IgD-negative memory B cell (primary cell): Measurements from ENCODE around the gene RACGAP1. TPM values are rescaled to one million over a fixed set of nuclear protein-coding genes. Genes with fewer than 3 reads are reported as not detected.

Experiments
- H3K27ac Mint-ChIP-seq, 3 donors: one replicate each; pipeline ENCODE4 v1.8.0; 2020 to 2022; ENCODE audit warnings: mild to moderate bottlenecking in 3 of 3, mixed read lengths in 3 of 3, moderate library complexity in 1 of 3
- H3K27me3 Mint-ChIP-seq: one replicate; pipeline ENCODE4 v1.8.0; 2021; ENCODE audit warnings: mixed read lengths
- H3K36me3 Mint-ChIP-seq: one replicate; pipeline ENCODE4 v1.8.0; 2020; ENCODE audit warnings: mild to moderate bottlenecking, mixed read lengths
- H3K4me1 Mint-ChIP-seq, 3 donors: one replicate each; pipeline ENCODE4 v1.8.0; 2020 to 2022; ENCODE audit warnings: mixed read lengths in 3 of 3, mild to moderate bottlenecking in 1 of 3
- H3K4me3 Mint-ChIP-seq, 4 donors: one replicate each; pipeline ENCODE4 v1.8.0; 2020 to 2022; ENCODE audit warnings: mild to moderate bottlenecking in 4 of 4, mixed read lengths in 4 of 4, moderate library complexity in 3 of 4
- H3K9me3 Mint-ChIP-seq, 3 donors: one replicate each; pipeline ENCODE4 v1.8.0; 2020 to 2021; ENCODE audit warnings: mixed read lengths in 3 of 3, mild to moderate bottlenecking in 1 of 3
- polyA plus RNA-seq: library from polyadenylated mRNA; unstranded; fragments of 300-500 nt; fragmentation: Illumina TruSeq; gene quantifications from one replicate; pipeline ENCODE4 v1.2.3, GENCODE V29; 2021

Gene RACGAP1, protein sequence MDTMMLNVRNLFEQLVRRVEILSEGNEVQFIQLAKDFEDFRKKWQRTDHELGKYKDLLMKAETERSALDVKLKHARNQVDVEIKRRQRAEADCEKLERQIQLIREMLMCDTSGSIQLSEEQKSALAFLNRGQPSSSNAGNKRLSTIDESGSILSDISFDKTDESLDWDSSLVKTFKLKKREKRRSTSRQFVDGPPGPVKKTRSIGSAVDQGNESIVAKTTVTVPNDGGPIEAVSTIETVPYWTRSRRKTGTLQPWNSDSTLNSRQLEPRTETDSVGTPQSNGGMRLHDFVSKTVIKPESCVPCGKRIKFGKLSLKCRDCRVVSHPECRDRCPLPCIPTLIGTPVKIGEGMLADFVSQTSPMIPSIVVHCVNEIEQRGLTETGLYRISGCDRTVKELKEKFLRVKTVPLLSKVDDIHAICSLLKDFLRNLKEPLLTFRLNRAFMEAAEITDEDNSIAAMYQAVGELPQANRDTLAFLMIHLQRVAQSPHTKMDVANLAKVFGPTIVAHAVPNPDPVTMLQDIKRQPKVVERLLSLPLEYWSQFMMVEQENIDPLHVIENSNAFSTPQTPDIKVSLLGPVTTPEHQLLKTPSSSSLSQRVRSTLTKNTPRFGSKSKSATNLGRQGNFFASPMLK
- polyA plus RNA-seq, result 13.7 TPM

DNA sequence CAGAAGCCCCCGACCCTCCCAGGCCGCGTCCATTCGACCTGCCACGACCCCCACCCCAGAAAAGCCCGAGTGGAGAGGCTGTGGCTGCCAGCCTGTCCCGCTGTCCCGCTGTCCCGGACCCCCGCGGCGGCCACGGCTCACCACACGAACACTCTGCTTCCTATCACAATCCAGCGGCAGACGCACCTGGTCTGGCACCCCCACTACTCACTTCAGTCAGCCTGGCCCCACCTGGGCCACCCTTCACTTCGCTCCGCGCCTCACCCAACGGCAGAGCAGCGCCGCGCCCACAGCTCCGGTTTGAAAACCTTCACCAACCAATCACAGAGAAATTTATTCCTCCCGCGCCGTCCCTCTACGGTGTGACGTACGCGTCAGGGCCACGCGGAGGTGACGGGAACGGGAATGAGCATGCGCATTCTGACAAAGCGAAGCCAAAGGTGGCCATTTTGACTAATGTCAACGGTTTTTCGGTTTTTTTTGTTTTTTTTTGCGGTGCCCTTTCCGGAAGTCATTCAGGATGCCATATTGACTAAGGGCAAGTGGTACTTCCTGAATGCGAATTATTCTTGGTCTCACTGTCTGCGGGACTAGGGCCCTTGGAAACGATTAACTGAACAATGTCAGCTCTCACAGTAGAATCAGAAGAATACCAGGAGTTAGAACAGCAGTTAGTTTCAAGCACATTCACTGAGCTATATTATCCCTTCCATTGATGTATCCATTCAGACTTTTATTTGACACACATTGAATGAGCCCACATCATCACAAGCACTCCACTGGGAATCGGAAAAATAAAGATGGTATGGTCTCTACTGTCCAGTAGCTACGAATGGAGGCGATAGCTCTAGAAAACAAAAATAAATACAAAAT is at the start of gene RACGAP1:
Gene RACGAP1, minus strand, starts transcription at position 308 of the 873 bp plus-strand sequence. CDS start 8,779 bp downstream, outside the sequence.
- H3K4me3 Mint-ChIP-seq, result peak within 1 kb of the TSS; percentile 95 to 100 (median 98)
- peaks cover 12 to 15% (median 12%) of the 10 kb centered on the region in 3 donors for H3K4me1 Mint-ChIP-seq

DNA sequence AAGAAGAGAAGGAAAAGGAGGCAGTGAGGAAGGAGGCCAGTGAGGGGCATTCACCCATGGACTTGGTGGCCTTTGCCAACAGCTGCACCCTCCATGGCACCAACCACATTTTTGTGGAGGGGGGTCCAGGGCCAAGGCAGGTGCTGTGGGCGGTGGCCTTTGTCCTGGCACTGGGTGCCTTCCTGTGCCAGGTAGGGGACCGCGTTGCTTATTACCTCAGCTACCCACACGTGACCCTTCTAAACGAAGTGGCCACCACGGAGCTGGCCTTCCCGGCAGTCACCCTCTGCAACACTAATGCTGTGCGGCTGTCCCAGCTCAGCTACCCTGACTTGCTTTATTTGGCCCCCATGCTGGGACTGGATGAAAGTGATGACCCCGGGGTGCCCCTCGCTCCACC is 48.4 kb upstream of the RACGAP1 start:
- peaks cover 9% of the 10 kb centered on the region for H3K27me3 Mint-ChIP-seq
- H3K4me1 Mint-ChIP-seq, result peaks cover 0 to 10% (median 7%) of the 10 kb centered on the region in 3 donors
- no peak overlapping the region for H3K27ac Mint-ChIP-seq
- H3K36me3 Mint-ChIP-seq, result no peaks in the 10 kb centered on the region
- H3K9me3 Mint-ChIP-seq, result no peaks in the 10 kb centered on the region
- H3K4me3 Mint-ChIP-seq, result no peak overlapping the region

More for the DNA sequence above, at the start of gene RACGAP1:
- H3K9me3 Mint-ChIP-seq, result peaks cover 0 to 3% (median 1%) of the 10 kb centered on the region in 3 donors
- peaks cover 2% of the 10 kb centered on the region for H3K36me3 Mint-ChIP-seq
- no peaks in the 10 kb centered on the region for H3K27me3 Mint-ChIP-seq
- peak within 1 kb of the TSS; percentile 58 to 94 (median 71) for H3K27ac Mint-ChIP-seq

DNA sequence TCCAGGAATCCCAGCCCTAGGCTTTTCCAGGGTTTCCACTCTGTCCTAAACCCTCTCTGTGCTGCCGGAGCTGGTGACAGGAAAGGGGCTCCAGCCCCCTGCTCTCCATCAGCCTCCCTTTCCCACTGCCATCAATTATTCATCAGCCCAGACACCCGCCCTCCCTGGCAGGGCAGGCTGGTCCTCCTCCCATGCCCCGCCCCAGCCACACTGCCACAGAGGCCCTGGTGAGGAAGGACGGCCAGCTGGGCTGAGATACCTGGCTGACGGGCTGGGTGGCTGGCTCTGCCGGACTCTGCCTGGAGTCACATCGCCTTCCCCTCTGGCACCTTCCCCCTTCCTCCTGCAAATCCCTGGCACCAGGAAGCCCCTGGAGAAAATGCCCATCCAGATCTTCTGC is 47.9 kb upstream of the RACGAP1 start:
- Mint-ChIP-seq H3K9me3 (no peaks in the 10 kb centered on the region), H3K27ac (no peak overlapping the region), H3K36me3 (no peaks in the 10 kb centered on the region), H3K4me3 (no peak overlapping the region), H3K27me3 (peaks cover 9% of the 10 kb centered on the region), H3K4me1 (peaks cover 0 to 10% (median 7%) of the 10 kb centered on the region in 3 donors)

DNA sequence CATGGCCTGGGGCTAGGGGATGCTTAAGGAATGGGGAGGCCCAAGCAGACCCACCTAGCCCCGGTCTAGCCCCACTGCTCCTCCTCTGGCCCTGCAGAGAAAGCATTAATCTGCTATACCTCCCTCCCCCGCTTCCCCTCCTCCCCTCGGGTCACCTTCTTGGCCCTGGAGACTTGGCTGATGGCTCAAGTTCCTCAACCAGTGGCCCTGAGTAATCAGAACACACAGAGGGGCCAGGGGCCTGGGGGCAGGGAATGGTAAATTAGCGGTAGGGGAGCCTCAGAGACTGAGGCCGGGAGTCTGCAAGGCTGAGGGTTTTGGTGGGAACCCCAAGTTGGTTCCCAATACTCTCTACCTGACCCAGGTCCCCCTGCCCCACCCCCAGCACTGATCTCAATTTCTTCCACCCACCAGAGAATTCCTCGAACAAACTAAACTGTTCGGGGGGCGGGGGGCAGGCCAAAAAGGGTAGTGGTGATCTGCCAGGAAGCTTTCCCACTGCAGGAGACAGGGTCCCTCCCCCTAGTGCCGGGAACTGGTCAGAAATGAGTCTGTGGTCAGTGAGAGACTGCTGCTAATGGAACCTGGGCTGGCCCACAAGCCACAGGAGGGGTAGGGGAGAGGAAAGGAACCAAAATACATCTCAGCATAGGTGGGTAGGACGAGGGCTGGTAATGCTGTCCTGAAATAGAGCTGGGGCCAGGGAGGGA is 47.1 kb upstream of the RACGAP1 start:
- Mint-ChIP-seq H3K4me1 (peaks cover 0 to 10% (median 7%) of the 10 kb centered on the region in 3 donors), H3K27ac (no peak overlapping the region), H3K27me3 (peaks cover 9% of the 10 kb centered on the region), H3K36me3 (no peaks in the 10 kb centered on the region), H3K9me3 (no peaks in the 10 kb centered on the region), H3K4me3 (no peak overlapping the region)

DNA sequence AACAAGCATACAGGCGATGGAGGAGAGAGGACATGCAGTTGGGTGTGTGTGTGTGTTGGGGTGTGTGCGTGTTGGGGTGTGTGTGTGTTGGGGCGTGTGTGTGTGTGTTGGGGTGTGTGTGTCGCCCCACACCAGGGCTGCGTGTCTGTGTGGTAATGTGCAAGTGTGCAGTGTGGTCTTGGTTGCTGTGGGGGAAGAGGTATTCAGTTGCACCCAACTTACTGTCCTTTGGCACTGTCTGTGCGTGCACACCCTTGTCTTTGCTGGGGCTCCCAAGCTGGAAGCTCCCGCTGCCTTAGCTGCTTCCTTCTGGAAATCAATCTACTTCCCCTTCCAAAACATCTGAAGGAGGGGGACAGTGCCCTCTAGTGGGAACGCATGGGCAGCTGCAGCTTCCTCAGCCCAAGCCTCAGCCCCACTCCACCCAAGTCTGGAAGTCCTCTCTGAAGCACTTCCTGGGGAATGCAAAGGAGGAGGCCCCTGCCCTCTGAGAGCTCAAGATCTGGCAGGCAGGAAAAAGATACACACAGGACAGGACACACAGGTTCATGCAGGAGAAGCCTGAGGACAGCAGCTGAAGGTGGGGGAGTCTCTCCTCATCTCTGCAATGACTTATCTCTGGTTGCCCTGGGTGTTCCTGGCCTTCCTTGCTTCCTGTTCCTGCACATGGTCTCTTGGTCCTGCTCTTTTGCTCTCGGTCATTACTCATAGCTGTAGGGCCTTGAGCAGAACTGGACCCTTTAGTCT is 45.2 kb upstream of the RACGAP1 start:
- Mint-ChIP-seq H3K27ac (no peak overlapping the region), H3K9me3 (no peaks in the 10 kb centered on the region), H3K4me1 (peaks cover 0 to 10% (median 7%) of the 10 kb centered on the region in 3 donors), H3K27me3 (peaks cover 9% of the 10 kb centered on the region), H3K36me3 (no peaks in the 10 kb centered on the region), H3K4me3 (no peak overlapping the region)

DNA sequence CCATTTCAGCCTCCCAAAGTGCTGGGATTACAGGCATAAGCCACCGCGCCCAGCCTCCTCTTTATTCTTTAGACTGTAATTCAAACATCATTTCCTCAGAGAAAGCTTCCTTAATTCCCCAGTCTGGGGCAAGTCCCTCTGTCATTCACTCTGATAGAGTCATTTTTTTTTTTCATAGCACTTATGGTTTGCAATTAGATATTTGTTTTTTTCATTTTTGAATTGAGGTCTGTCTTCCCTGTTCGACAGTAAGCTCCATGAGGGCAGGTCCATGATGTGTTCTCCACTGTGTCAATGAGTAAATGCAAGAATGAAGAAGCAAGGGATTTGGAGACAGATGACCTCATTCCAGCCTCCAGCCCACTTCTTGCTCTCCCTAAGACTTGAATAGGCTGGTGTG is 44.2 kb upstream of the RACGAP1 start:
- Mint-ChIP-seq H3K4me1 (peaks cover 0 to 7% (median 7%) of the 10 kb centered on the region in 3 donors), H3K27ac (no peak overlapping the region), H3K4me3 (no peak overlapping the region), H3K27me3 (peaks cover 9% of the 10 kb centered on the region), H3K9me3 (no peaks in the 10 kb centered on the region), H3K36me3 (no peaks in the 10 kb centered on the region)

DNA sequence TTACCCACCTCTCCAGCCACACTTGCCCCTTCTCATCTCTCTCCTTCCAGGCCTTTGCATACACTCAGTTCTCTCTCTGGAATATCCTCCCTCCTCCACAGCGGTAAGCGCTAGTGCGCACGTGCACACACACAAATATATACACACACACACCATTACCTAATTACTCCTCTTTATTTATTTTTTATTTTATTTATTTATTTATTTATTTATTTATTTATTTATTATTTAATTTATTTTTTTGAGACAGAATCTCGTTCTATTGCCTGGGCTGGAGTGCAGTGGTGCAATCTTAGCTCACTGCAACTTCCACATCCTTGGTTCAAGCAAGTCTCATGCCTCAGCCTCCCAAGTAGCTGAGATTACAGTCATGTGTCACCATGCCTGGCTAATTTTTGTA is 43.8 kb upstream of the RACGAP1 start:
- Mint-ChIP-seq H3K36me3 (no peaks in the 10 kb centered on the region), H3K4me1 (peaks cover 0 to 7% (median 7%) of the 10 kb centered on the region in 3 donors), H3K27me3 (peaks cover 9% of the 10 kb centered on the region), H3K4me3 (no peak overlapping the region), H3K27ac (no peak overlapping the region), H3K9me3 (no peaks in the 10 kb centered on the region)

DNA sequence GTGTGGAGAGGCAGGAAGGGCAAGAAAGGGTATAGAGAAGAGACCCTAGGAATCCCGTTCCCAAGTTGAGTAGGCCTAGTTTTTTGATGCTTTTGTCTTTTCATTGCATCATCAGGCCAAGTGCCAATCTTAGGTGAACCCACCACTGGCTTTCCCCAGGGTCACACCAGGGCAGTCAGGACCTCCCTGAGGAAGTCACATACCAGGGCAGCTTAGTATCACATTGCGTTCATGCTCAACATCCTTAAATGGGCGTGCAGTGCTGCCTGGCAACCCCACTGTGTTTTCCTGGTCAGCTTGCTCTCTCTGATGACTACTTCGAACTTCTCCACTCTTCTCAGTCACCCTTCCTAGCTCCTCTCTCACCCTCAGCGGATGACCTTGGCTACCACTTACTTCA is 41.1 kb upstream of the RACGAP1 start:
- H3K4me1 Mint-ChIP-seq, result peaks cover 0 to 7% (median 7%) of the 10 kb centered on the region in 3 donors

DNA sequence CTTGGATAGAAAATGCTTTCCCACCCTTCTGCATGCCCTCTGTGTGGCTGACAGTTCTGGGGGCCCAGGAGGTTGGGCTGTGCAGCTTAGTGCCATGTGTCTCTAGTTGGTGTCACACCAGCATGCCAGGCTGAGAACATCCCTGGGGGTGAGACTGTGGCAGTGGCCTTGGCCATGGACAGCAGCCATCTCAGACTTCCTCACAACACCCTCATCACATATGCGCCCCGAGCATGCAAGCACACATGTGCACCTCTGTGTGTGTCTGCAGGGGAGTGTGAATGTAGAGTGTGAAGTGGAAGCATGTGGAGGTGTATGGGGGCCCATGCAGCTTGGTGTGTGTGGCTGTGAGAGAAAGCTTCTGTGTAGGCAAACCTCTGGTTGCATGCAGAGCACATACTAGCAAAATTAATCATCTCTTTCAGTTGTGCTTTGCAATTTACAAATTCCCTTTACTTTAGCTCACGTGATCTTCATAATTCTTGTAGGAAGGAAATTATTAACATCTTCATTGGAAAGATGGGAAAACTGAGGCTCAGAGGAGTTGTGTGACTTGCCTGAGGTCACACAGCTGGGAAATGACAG is 40.5 kb upstream of the RACGAP1 start:
- no peak overlapping the region for H3K4me3 Mint-ChIP-seq
- peaks cover 20% of the 10 kb centered on the region for H3K27me3 Mint-ChIP-seq
- peaks cover 0 to 7% (median 7%) of the 10 kb centered on the region in 3 donors for H3K4me1 Mint-ChIP-seq
- no peak overlapping the region for H3K27ac Mint-ChIP-seq
- no peaks in the 10 kb centered on the region for H3K9me3 Mint-ChIP-seq
- no peaks in the 10 kb centered on the region for H3K36me3 Mint-ChIP-seq

More for the DNA sequence above, 41.1 kb upstream of the RACGAP1 start:
- Mint-ChIP-seq H3K36me3 (no peaks in the 10 kb centered on the region), H3K27me3 (peaks cover 17% of the 10 kb centered on the region), H3K9me3 (no peaks in the 10 kb centered on the region), H3K4me3 (no peak overlapping the region), H3K27ac (no peak overlapping the region)

DNA sequence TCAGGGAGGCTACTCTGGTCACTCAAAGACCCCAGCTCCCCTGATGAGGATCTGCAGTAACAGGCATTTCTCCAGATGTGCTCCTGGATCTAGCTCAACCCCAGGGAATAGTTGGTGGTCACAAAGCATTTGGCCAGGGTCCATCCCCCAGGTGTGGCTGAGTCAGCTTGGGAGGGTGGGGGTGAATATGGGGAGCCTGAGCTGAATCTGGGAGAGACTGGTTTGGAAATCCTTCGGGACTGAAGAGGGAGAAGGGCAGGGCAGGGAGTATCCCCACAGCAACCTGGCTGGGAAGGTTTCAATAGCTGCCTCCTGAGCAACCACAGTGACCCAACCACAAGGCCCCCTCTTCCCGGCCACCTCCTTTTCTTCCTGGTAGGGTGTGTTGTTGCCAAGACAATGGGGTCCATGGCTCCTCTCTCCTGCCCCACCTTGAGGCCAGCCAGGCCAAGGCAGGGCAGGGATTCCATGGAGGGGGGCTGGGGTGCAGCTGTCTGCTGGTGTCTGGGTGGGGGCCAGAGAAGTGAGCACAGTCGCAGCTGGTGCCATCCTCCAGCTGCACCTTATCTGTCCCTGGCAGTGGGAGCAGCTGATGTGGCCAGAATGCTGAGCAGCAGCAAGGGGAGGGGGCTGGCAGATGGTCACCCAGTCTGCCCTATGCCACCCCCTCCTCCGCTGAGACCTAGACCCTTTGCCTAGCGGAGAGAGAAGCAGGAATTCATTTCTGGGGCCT is 37.6 kb upstream of the RACGAP1 start:
- Mint-ChIP-seq H3K27me3 (peaks cover 33% of the 10 kb centered on the region), H3K4me3 (no peak overlapping the region), H3K9me3 (no peaks in the 10 kb centered on the region), H3K36me3 (no peaks in the 10 kb centered on the region), H3K4me1 (no peaks in the 10 kb centered on the region), H3K27ac (no peak overlapping the region)

DNA sequence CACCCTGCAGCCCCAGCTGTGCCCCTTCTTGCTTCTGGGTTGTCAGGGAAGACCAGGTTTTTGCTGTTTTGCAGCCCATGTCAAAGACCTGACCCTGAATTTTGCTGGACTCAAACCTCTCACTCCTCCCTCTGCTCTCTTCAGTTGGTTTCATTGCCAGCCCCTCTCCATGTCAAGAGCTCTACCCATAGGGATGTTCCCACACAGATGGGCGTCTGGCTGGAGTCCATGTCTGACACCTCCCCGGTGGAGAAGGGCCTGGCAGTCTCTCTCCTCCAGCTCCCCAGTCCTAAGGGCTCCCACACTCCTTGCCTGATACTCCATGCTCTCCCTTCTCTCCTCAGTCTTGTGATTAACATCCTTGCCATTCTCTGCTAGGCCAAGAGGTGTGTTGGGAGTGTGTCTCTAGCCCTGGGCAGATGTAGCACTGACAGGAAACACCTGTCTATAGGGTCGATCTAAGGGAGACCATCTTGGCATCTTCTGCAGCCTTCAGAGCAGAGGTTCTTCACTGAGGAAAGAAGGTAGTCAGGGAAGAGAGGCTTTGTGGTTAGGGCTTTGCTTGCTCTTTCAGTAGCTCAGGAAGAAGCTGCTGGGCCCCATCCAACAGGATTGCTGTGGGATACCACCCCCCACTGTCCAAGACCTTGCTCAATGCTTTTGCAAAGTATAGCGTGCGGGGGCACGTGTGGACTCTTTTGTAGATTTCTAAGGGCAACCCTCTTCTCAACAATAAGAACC is 36.8 kb upstream of the RACGAP1 start:
- peak overlapping the region in 1 of 4 donors; percentile 18 for H3K4me3 Mint-ChIP-seq
- H3K4me1 Mint-ChIP-seq, result peaks cover 0 to 1% (median under 1%) of the 10 kb centered on the region in 3 donors
- no peaks in the 10 kb centered on the region for H3K36me3 Mint-ChIP-seq
- H3K27ac Mint-ChIP-seq, result no peak overlapping the region
- H3K27me3 Mint-ChIP-seq, result peaks cover 34% of the 10 kb centered on the region
- H3K9me3 Mint-ChIP-seq, result no peaks in the 10 kb centered on the region

DNA sequence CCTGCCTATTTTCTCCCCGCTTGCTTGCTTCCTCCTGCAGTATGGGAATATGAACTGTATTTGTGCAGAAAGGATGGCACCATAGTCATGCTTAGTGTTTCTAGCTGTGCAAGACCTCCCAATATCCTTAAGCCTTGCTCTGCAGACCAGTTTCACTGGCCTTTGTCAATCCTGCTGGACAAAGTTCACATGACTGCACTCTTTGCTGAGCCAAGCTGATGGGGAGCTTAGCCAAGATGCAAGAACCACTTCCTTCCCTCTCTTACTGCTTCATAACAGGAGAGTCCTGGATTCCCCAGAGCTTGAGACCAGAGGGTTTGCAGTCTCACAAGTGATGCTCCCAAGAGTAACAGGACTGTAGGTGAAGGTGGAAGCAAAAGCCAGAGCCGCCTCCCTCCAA is 35.9 kb upstream of the RACGAP1 start:
- peaks cover 2 to 9% (median 8%) of the 10 kb centered on the region in 3 donors for H3K4me1 Mint-ChIP-seq
- no peaks in the 10 kb centered on the region for H3K36me3 Mint-ChIP-seq
- peaks cover 43% of the 10 kb centered on the region for H3K27me3 Mint-ChIP-seq
- no peak overlapping the region for H3K27ac Mint-ChIP-seq
- no peaks in the 10 kb centered on the region for H3K9me3 Mint-ChIP-seq
- H3K4me3 Mint-ChIP-seq, result no peak overlapping the region
